ENCODE measurements around the gene LRMDA.

The LRMDA gene

GRCh38 chr10:76201962-76202361, 770.5 kb downstream of the LRMDA start:
- no peaks in the 10 kb centered on the region for H3K79me2 ChIP-seq (ENCODE audit: insufficient read depth, low read depth)
- H3K4me3 ChIP-seq (IDR thresholded peaks at IDR 0.05; ENCODE audit: insufficient read depth, low read depth, low read length) = no peak overlapping the region
- H3K27me3 ChIP-seq (ENCODE audit: insufficient read depth, low read depth) = no peaks in the 10 kb centered on the region
- H3K4me1 ChIP-seq (ENCODE audit: low read depth, poor library complexity, severe bottlenecking) = no peaks in the 10 kb centered on the region
- TF ChIP-seq CTCF (conservative IDR thresholded peaks at IDR 0.05; ENCODE audit: low read depth, low read length) = no peak
- H4K20me1 ChIP-seq (ENCODE audit: insufficient read depth) = no peaks in the 10 kb centered on the region
- no peak overlapping the region for H2AFZ ChIP-seq (ENCODE audit: low read depth)
- H3K4me2 ChIP-seq = no peak overlapping the region
- no peaks in the 10 kb centered on the region for H3K36me3 ChIP-seq (ENCODE audit: insufficient read depth)
- H3K27ac ChIP-seq = no peak overlapping the region
- no peak overlapping the region for H3K9ac ChIP-seq

- Histone ChIP-seq H3K4me2 (no peak overlapping the region), H4K20me1 (ENCODE audit: insufficient read depth) (no peaks in the 10 kb centered on the region), H3K27me3 (ENCODE audit: insufficient read depth, low read depth) (no peaks in the 10 kb centered on the region), H2AFZ (ENCODE audit: low read depth) (no peak overlapping the region), H3K36me3 (ENCODE audit: insufficient read depth) (no peaks in the 10 kb centered on the region), H3K27ac (no peak overlapping the region), H3K4me1 (ENCODE audit: low read depth, poor library complexity, severe bottlenecking) (no peaks in the 10 kb centered on the region), H3K79me2 (ENCODE audit: insufficient read depth, low read depth) (no peaks in the 10 kb centered on the region), H3K4me3 (IDR thresholded peaks at IDR 0.05; ENCODE audit: insufficient read depth, low read depth, low read length) (no peak overlapping the region), H3K9ac (no peak overlapping the region)
- TF ChIP-seq CTCF (conservative IDR thresholded peaks at IDR 0.05; ENCODE audit: low read depth, low read length) = no peak
Measured at GRCh38 chr10:76202777-76203176, 771.4 kb downstream of the LRMDA start.

GRCh38 chr10:76205361-76205760, 773.9 kb downstream of the LRMDA start:
- TF ChIP-seq CTCF (conservative IDR thresholded peaks at IDR 0.05; ENCODE audit: low read depth, low read length) = no peak
- Histone ChIP-seq H4K20me1 (ENCODE audit: insufficient read depth) (no peaks in the 10 kb centered on the region), H3K27me3 (ENCODE audit: insufficient read depth, low read depth) (no peaks in the 10 kb centered on the region), H3K9ac (no peak overlapping the region), H3K27ac (no peak overlapping the region), H3K4me2 (no peak overlapping the region), H2AFZ (ENCODE audit: low read depth) (no peak overlapping the region), H3K36me3 (ENCODE audit: insufficient read depth) (no peaks in the 10 kb centered on the region), H3K79me2 (ENCODE audit: insufficient read depth, low read depth) (no peaks in the 10 kb centered on the region), H3K4me1 (ENCODE audit: low read depth, poor library complexity, severe bottlenecking) (no peaks in the 10 kb centered on the region), H3K4me3 (IDR thresholded peaks at IDR 0.05; ENCODE audit: insufficient read depth, low read depth, low read length) (no peak overlapping the region)

- TF ChIP-seq CTCF (conservative IDR thresholded peaks at IDR 0.05; ENCODE audit: low read depth, low read length) = no peak
- Histone ChIP-seq H3K4me2 (no peak overlapping the region), H3K4me1 (ENCODE audit: low read depth, poor library complexity, severe bottlenecking) (no peaks in the 10 kb centered on the region), H3K27ac (no peak overlapping the region), H3K9ac (no peak overlapping the region), H3K27me3 (ENCODE audit: insufficient read depth, low read depth) (no peaks in the 10 kb centered on the region), H2AFZ (ENCODE audit: low read depth) (no peak overlapping the region), H3K4me3 (IDR thresholded peaks at IDR 0.05; ENCODE audit: insufficient read depth, low read depth, low read length) (no peak overlapping the region), H3K36me3 (ENCODE audit: insufficient read depth) (no peaks in the 10 kb centered on the region), H4K20me1 (ENCODE audit: insufficient read depth) (no peaks in the 10 kb centered on the region), H3K79me2 (ENCODE audit: insufficient read depth, low read depth) (no peaks in the 10 kb centered on the region)
Measured at GRCh38 chr10:76206797-76207352, 775.5 kb downstream of the LRMDA start.
